K562 treated with DMSO at 1 percent for 48 hours (cell line): ENCODE results near the gene REEP3. TPM values are rescaled to one million over a fixed set of nuclear protein-coding genes. Genes with fewer than 3 reads are reported as not detected.

Experiments
- total RNA-seq: library from RNA; unstranded; fragments of 300-600 nt; gene quantifications from 2 replicates; pipeline ENCODE4 v1.2.3, GENCODE V29; 2022; ENCODE audit warnings: low replicate concordance; ENCODE audit errors: extremely low read depth

Gene REEP3, protein sequence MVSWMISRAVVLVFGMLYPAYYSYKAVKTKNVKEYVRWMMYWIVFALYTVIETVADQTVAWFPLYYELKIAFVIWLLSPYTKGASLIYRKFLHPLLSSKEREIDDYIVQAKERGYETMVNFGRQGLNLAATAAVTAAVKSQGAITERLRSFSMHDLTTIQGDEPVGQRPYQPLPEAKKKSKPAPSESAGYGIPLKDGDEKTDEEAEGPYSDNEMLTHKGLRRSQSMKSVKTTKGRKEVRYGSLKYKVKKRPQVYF
- total RNA-seq, result not detected in 2 replicates

DNA sequence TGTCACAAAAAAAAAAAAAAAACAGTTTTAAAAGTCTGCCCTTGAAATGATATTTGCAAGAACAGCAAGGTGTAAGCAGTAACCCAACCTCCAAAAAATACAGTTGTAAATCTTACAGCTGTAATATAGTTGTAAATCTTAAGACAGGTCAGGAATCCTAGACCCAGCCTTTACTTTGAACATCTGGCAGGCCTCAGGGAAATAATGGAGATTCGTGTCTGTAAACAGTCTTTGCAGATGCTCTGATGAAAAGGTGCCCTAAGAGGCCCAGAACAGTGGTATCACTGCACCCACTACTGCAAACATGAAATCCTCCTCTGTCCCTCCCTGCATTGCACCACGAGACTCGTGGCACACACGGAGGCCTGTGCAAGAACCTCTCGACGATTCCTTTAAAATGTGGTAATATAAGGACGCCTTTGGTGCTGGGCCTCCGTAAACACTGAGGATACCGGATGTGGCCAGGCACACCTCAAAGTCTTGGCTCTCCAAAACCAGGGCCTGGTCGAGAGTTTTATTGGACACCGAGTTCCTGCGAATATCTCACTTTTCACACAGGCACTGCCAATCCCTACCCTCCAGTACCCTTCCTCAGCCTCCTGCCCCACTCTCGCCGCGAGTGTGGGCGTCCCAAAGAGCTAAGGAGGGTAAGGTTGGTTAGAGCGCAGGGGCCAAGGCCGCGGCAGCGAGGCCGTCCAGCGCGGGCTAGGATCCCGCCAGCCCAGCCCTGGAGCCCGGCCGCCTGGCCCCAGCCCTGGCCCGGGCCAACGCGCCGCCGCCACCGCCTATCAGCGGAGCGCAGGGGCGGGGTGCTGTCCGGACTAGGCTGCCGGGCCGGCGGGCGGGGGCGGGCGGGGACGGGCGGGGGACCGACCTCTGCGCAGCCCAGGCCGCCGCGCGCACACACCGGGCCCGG is at the start of gene REEP3:
TSS of gene REEP3 (plus strand) at position 902 of the 916 bp plus-strand sequence. CDS start 145 bp downstream, outside the sequence.

Other genes starting within 250 kb of the REEP3 start
- not detected in 2 replicates for gene JMJD1C, start 55.4 kb upstream of the REEP3 start, total RNA-seq